Trophoblast cell (in vitro differentiated cells and primary cell): ENCODE data around the gene DCAF5.

ENCODE experiments used
- DNase-seq, 2 donors: peaks; one replicate each; pipeline ENCODE4 v3.0.0-alpha.2; 2016
- H2AFZ ChIP-seq: 2 replicates; pipeline ENCODE4 v1.6.1; 2013; ENCODE audit warnings: low read length, moderate library complexity, mild to moderate bottlenecking; ENCODE audit not compliant: insufficient read depth, poor library complexity
- H2AK5ac ChIP-seq: 2 replicates; pipeline ENCODE4 v1.6.1; 2013; ENCODE audit warnings: mild to moderate bottlenecking, low read length
- H2BK120ac ChIP-seq: 2 replicates; pipeline ENCODE4 v1.6.1; 2013; ENCODE audit warnings: low read length, mild to moderate bottlenecking, moderate library complexity; ENCODE audit not compliant: insufficient read depth, poor library complexity
- H2BK12ac ChIP-seq: 2 replicates; pipeline ENCODE4 v1.6.1; 2013; ENCODE audit warnings: mild to moderate bottlenecking, low read length, moderate library complexity
- H2BK5ac ChIP-seq: 2 replicates; pipeline ENCODE4 v1.6.1; 2013; ENCODE audit warnings: low read length, low read depth, moderate library complexity, mild to moderate bottlenecking; ENCODE audit not compliant: poor library complexity
- H3K14ac ChIP-seq: 2 replicates; pipeline ENCODE4 v1.6.1; 2013; ENCODE audit warnings: mild to moderate bottlenecking, low read length
- H3K18ac ChIP-seq: 2 replicates; pipeline ENCODE4 v1.6.1; 2013; ENCODE audit warnings: mild to moderate bottlenecking, low read length
- H3K23ac ChIP-seq: 2 replicates; pipeline ENCODE4 v1.6.1; 2013; ENCODE audit warnings: low read length
- H3K27ac ChIP-seq: 2 replicates; pipeline ENCODE4 v1.5.1; 2013; ENCODE audit warnings: low read depth, mild to moderate bottlenecking, inconsistent platforms, low read length, moderate library complexity
- H3K27me3 ChIP-seq: 2 replicates; pipeline ENCODE4 v1.6.1; 2013; ENCODE audit warnings: inconsistent platforms, mild to moderate bottlenecking, low read length, moderate library complexity; ENCODE audit not compliant: insufficient read depth
- H3K36me3 ChIP-seq, 2 experiments: 1 replicate in 1 of 2; 2 replicates in 1 of 2; pipeline ENCODE4 v1.6.1; 2013; ENCODE audit warnings: low read length in 2 of 2, mild to moderate bottlenecking in 2 of 2, moderate library complexity in 1 of 2; ENCODE audit not compliant: insufficient read depth in 2 of 2, control insufficient read depth in 1 of 2
- H3K4ac ChIP-seq: 2 replicates; pipeline ENCODE4 v1.6.1; 2013; ENCODE audit warnings: low read depth, mild to moderate bottlenecking, low read length, moderate library complexity
- H3K4me1 ChIP-seq, 2 experiments: 1 replicate in 1 of 2; 2 replicates in 1 of 2; pipeline ENCODE4 v1.6.1; 2013; ENCODE audit warnings: low read length in 2 of 2, mild to moderate bottlenecking in 2 of 2, moderate library complexity in 1 of 2; ENCODE audit not compliant: insufficient read depth in 2 of 2, control insufficient read depth in 1 of 2
- H3K4me2 ChIP-seq: 2 replicates; pipeline ENCODE4 v1.6.1; 2013; ENCODE audit warnings: inconsistent platforms, mild to moderate bottlenecking, low read length, moderate library complexity
- H3K4me3 ChIP-seq: 2 replicates; pipeline ENCODE4 v1.5.1; 2013; ENCODE audit warnings: mild to moderate bottlenecking, low read depth, low read length, inconsistent platforms
- H3K79me1 ChIP-seq: one replicate; pipeline ENCODE4 v1.6.1; 2013; ENCODE audit warnings: low read length
- H3K79me2 ChIP-seq: 2 replicates; pipeline ENCODE4 v1.6.1; 2013; ENCODE audit warnings: low read length, mild to moderate bottlenecking; ENCODE audit not compliant: control insufficient read depth, insufficient read depth, poor library complexity
- H3K9ac ChIP-seq: 2 replicates; pipeline ENCODE4 v1.6.1; 2013; ENCODE audit warnings: mild to moderate bottlenecking, low read length
- H3K9me3 ChIP-seq: 2 replicates; pipeline ENCODE4 v1.6.1; 2013; ENCODE audit warnings: low read depth, mild to moderate bottlenecking, control low read depth, inconsistent platforms, low read length; ENCODE audit not compliant: insufficient read depth
- H4K12ac ChIP-seq: 2 replicates; pipeline ENCODE4 v1.6.1; 2013; ENCODE audit warnings: low read depth, mild to moderate bottlenecking, low read length, moderate library complexity
- H4K8ac ChIP-seq: 2 replicates; pipeline ENCODE4 v1.6.1; 2013; ENCODE audit warnings: low read depth, mild to moderate bottlenecking, low read length, moderate library complexity
- H4K91ac ChIP-seq: one replicate; pipeline ENCODE4 v1.6.1; 2013; ENCODE audit warnings: low read depth, mild to moderate bottlenecking, low read length, moderate library complexity
- WGBS: extraction: QIAGEN DNeasy Blood & Tissue Kit; methylation state at CpG from one replicate; pipeline ENCODE4 v1.1.7; 2013; ENCODE audit warnings: missing lambda C conversion rate; ENCODE audit not compliant: insufficient read length, insufficient coverage; ENCODE audit errors: extremely low coverage; 5-methylcytosine and 5-hydroxymethylcytosine counted together

Gene DCAF5

DNA sequence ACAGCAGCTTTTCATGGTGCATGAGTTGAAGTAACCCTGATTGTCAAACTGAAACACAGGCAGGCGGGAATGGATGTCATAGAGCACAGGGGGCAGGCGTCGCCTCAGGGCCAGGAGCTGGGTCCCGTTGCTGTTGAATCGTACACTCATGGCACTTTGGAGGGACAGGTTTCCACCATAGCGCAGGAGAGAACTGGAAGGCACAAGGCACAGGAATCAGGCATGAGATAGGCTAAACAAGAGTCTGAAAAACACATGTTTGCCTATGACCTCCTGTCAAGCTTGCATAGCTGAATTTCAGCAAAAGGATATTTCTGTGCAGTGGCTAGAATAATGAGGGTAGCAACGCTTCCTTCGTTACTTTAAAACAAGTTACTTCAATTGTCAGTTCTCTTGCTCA, 61.2 kb downstream of the DCAF5 start:
- Histone ChIP-seq H3K23ac (no peak overlapping the region), H3K27me3 (no peaks in the 10 kb centered on the region), H3K27ac (no peak overlapping the region), H3K4me1 (peaks cover 16 to 30% of the 10 kb centered on the region in 2 experiments), H2BK120ac (peak overlapping the region; percentile 89), H4K8ac (peak overlapping the region; percentile 24), H3K36me3 (no peaks in the 10 kb centered on the region), H2AK5ac (peak overlapping the region; percentile 17), H3K14ac (peak overlapping the region; percentile 10), H3K9me3 (no peaks in the 10 kb centered on the region), H3K18ac (peak overlapping the region; percentile 4), H2AFZ (no peak overlapping the region), H3K4me3 (no peak overlapping the region), H3K79me1 (peaks cover 45% of the 10 kb centered on the region), H2BK5ac (peak overlapping the region; percentile 67), H2BK12ac (peak overlapping the region; percentile 66), H3K4me2 (no peak overlapping the region), H3K4ac (no peak overlapping the region), H3K9ac (no peak overlapping the region), H3K79me2 (peaks cover 5% of the 10 kb centered on the region), H4K91ac (peak overlapping the region; percentile 81), H4K12ac (no peak overlapping the region)
- peak; percentile 32 to 73 for DNase-seq
- whole genome bisulfite sequencing: no CpG with 5 or more reads among the region's 8 CpGs

DNA sequence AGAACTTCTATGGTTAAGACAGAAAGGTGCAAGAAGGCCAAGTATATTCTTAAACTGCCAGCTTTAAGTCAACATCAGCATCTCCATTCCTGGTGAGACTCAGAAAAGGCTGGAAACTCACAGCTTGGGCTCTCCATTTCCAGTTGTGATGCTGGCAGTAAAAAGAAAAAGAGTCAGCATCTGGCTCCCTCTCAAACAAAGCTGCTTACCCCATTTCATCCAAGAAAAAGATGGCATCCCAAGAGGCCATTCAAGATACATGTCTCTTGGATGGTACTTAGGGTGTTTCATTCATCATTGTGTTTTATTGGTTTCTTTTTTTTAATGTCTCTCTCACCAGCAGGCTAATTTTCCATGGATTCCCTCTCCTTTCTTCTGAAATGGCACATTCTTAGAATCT, 61.9 kb downstream of the DCAF5 start:
- Histone ChIP-seq H4K91ac (no peak overlapping the region), H3K27ac (peak overlapping the region; percentile 7), H3K36me3 (no peaks in the 10 kb centered on the region), H2BK12ac (peak overlapping the region; percentile 9), H2AK5ac (no peak overlapping the region), H3K9ac (no peak overlapping the region), H3K4me2 (no peak overlapping the region), H3K23ac (no peak overlapping the region), H3K79me2 (peaks cover 5% of the 10 kb centered on the region), H4K8ac (no peak overlapping the region), H2BK120ac (no peak overlapping the region), H3K4me1 (peaks cover 18 to 33% of the 10 kb centered on the region in 2 experiments), H3K79me1 (peaks cover 46% of the 10 kb centered on the region), H3K14ac (no peak overlapping the region), H3K9me3 (no peaks in the 10 kb centered on the region), H3K4me3 (no peak overlapping the region), H2BK5ac (no peak overlapping the region), H3K18ac (no peak overlapping the region), H3K27me3 (no peaks in the 10 kb centered on the region), H3K4ac (no peak overlapping the region), H2AFZ (no peak overlapping the region), H4K12ac (no peak overlapping the region)
- no peak for DNase-seq

GRCh38 chr14:69090187-69090789, 62.6 kb downstream of the DCAF5 start:
- peak; percentile 51 to 65 for DNase-seq
- no peak overlapping the region for H4K12ac ChIP-seq
- WGBS: no CpG with 5 or more reads among the region's 4 CpGs

DNA sequence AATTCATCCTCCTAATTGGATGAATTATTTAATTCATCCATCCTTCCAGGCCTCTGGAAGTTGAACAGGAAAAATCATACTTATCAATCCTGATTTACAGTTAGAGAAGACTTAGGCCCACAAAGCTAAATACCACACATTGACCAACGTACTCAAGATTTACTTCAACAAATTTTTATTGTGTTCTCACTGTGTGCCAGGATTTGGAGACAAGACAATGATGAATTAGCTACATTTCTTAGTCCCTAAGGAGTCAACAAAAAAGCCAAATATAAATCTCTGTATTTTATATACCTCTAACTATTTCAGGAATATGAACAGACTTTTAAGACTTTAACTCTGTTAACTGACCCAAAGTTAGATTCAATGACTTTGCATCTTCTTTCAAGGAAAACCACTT, 63.9 kb downstream of the DCAF5 start:
- Histone ChIP-seq H3K27ac (peak overlapping the region; percentile 82), H3K36me3 (peaks cover 0 to 1% of the 10 kb centered on the region in 2 experiments), H3K4ac (no peak overlapping the region), H4K12ac (no peak overlapping the region), H3K79me1 (peaks cover 38% of the 10 kb centered on the region), H3K79me2 (peaks cover 3% of the 10 kb centered on the region), H2BK12ac (no peak overlapping the region), H2BK120ac (no peak overlapping the region), H2BK5ac (no peak overlapping the region), H3K9me3 (no peaks in the 10 kb centered on the region), H3K23ac (no peak overlapping the region), H4K8ac (no peak overlapping the region), H3K9ac (no peak overlapping the region), H4K91ac (no peak overlapping the region), H3K14ac (no peak overlapping the region), H2AK5ac (no peak overlapping the region), H3K27me3 (no peaks in the 10 kb centered on the region), H2AFZ (no peak overlapping the region), H3K4me3 (no peak overlapping the region), H3K18ac (no peak overlapping the region), H3K4me2 (no peak overlapping the region), H3K4me1 (peaks cover 17 to 28% of the 10 kb centered on the region in 2 experiments)
- no CpG with 5 or more reads among the region's 1 CpG for WGBS
- no peak for DNase-seq

More at GRCh38 chr14:69090187-69090789, 62.6 kb downstream of the DCAF5 start:
- Histone ChIP-seq H3K9ac (no peak overlapping the region), H2BK5ac (no peak overlapping the region), H3K4me3 (no peak overlapping the region), H3K4me2 (no peak overlapping the region), H3K4ac (no peak overlapping the region), H4K8ac (no peak overlapping the region), H3K79me1 (peaks cover 44% of the 10 kb centered on the region), H2AK5ac (no peak overlapping the region), H2BK120ac (no peak overlapping the region), H3K23ac (no peak overlapping the region), H3K14ac (no peak overlapping the region), H2AFZ (no peak overlapping the region), H3K36me3 (no peaks in the 10 kb centered on the region), H3K79me2 (peaks cover 5% of the 10 kb centered on the region), H4K91ac (no peak overlapping the region), H2BK12ac (no peak overlapping the region), H3K4me1 (peaks cover 18 to 33% of the 10 kb centered on the region in 2 experiments), H3K27ac (no peak overlapping the region), H3K18ac (no peak overlapping the region), H3K27me3 (no peaks in the 10 kb centered on the region), H3K9me3 (no peaks in the 10 kb centered on the region)
